IMR-90 (cell line): ENCODE results near the gene MYO1A. TPM values are rescaled to one million over a fixed set of nuclear protein-coding genes. Genes with fewer than 3 reads are reported as not detected.

Experiments used
- ATAC-seq: fragments of 200-7000 bp; cut with Tn5 transposase; 2 replicates; pipeline ENCODE4 v1.9.1; 2020; ENCODE audit warnings: low read depth, mild to moderate bottlenecking, moderate library complexity
- BruUV-seq: library from RNA; stranded (reverse); fragments of 400-500 nt; replicated peaks from 2 replicates; lab custom pipeline; 2021; lab: Mats Ljungman, UMichigan
- CTCF ChIA-PET: fragments of 300-600 bp; formaldehyde crosslinking; extraction: SDS; loops from one replicate; lab custom pipeline; 2021; ENCODE audit warnings: antibody characterized with exemption; lab: Yijun Ruan, JAX
- POLR2A ChIA-PET: fragments of 300-600 bp; sonication (Branson Sonifier 250); formaldehyde crosslinking; loops from one replicate; lab custom pipeline; 2022; ENCODE audit warnings: antibody characterized with exemption; ENCODE audit not compliant: unreplicated experiment; lab: Charles Lee
- DNase-seq: peaks from one replicate; pipeline ENCODE4 v3.0.0; 2013
- H2AFZ ChIP-seq: replicated peaks from 2 replicates; pipeline ENCODE3; 2013; ENCODE audit warnings: low read length, mild to moderate bottlenecking; ENCODE audit not compliant: poor library complexity
- H2AK5ac ChIP-seq: 2 replicates; pipeline ENCODE4 v1.6.1; 2013; ENCODE audit warnings: low read depth, low read length, inconsistent platforms
- H2AK9ac ChIP-seq: replicated peaks from 2 replicates; pipeline ENCODE3; 2013; ENCODE audit warnings: mild to moderate bottlenecking, low read depth, low read length, moderate library complexity; ENCODE audit not compliant: poor library complexity
- H2BK120ac ChIP-seq: 2 replicates; pipeline ENCODE4 v1.6.1; 2013; ENCODE audit warnings: low read depth, low read length, inconsistent platforms
- H2BK15ac ChIP-seq: 3 replicates; pipeline ENCODE4 v1.6.1; 2013; ENCODE audit warnings: low read depth, low read length, inconsistent platforms
- H2BK20ac ChIP-seq: 2 replicates; pipeline ENCODE4 v1.6.1; 2013; ENCODE audit warnings: low read depth, mild to moderate bottlenecking, inconsistent platforms, low read length, moderate library complexity
- H2BK5ac ChIP-seq: 2 replicates; pipeline ENCODE4 v1.6.1; 2013; ENCODE audit warnings: mild to moderate bottlenecking, low read depth, low read length, inconsistent platforms; ENCODE audit not compliant: poor library complexity, severe bottlenecking
- H3K14ac ChIP-seq: replicated peaks from 2 replicates; pipeline ENCODE4 v1.6.1; 2013; ENCODE audit warnings: low read depth, low read length, inconsistent platforms
- H3K18ac ChIP-seq: 2 replicates; pipeline ENCODE4 v1.6.1; 2013; ENCODE audit warnings: low read depth, low read length, control low read depth
- H3K23ac ChIP-seq: 2 replicates; pipeline ENCODE4 v1.6.1; 2013; ENCODE audit warnings: low read depth, low read length, inconsistent platforms
- H3K27ac ChIP-seq: 2 replicates; pipeline ENCODE4 v1.5.1; 2013; ENCODE audit warnings: mild to moderate bottlenecking, control low read depth, low read length; ENCODE audit not compliant: insufficient read depth
- H3K27me3 ChIP-seq: 2 replicates; pipeline ENCODE4 v1.6.1; 2013; ENCODE audit warnings: low read length; ENCODE audit not compliant: control insufficient read depth, insufficient read depth
- H3K36me3 ChIP-seq: 2 replicates; pipeline ENCODE4 v1.6.1; 2013; ENCODE audit warnings: low read length, mixed read lengths; ENCODE audit not compliant: control insufficient read depth, insufficient read depth
- H3K4ac ChIP-seq: 2 replicates; pipeline ENCODE4 v1.6.1; 2013; ENCODE audit warnings: low read depth, low read length, inconsistent platforms
- H3K4me1 ChIP-seq: 2 replicates; pipeline ENCODE4 v1.6.1; 2013; ENCODE audit warnings: low read length, mixed read lengths; ENCODE audit not compliant: control insufficient read depth, insufficient read depth
- H3K4me2 ChIP-seq: 2 replicates; pipeline ENCODE4 v1.6.1; 2013; ENCODE audit warnings: low read depth, mild to moderate bottlenecking, control low read depth, low read length, moderate library complexity
- H3K4me3 ChIP-seq: 2 replicates; pipeline ENCODE4 v1.5.1; 2013; ENCODE audit warnings: low read depth, mild to moderate bottlenecking, control low read depth, low read length, moderate library complexity; ENCODE audit not compliant: insufficient read depth
- H3K56ac ChIP-seq: 2 replicates; pipeline ENCODE4 v1.6.1; 2013; ENCODE audit warnings: low read length, inconsistent platforms; ENCODE audit not compliant: insufficient read depth; ENCODE audit errors: extremely low read depth
- H3K79me1 ChIP-seq, 2 experiments: 2 replicates each; pipeline ENCODE4 v1.6.1; 2013; ENCODE audit warnings: low read length in 2 of 2, inconsistent platforms in 1 of 2, low read depth in 1 of 2
- H3K9ac ChIP-seq: 2 replicates; pipeline ENCODE4 v1.6.1; 2013; ENCODE audit warnings: low read depth, low read length, control low read depth
- H3K9me1 ChIP-seq: 2 replicates; pipeline ENCODE4 v1.6.1; 2013; ENCODE audit warnings: low read length, inconsistent platforms; ENCODE audit not compliant: insufficient read depth
- H3K9me3 ChIP-seq: 2 replicates; pipeline ENCODE4 v1.6.1; 2013; ENCODE audit warnings: low read length; ENCODE audit not compliant: control insufficient read depth, insufficient read depth
- H4K20me1 ChIP-seq: 2 replicates; pipeline ENCODE4 v1.6.1; 2013; ENCODE audit warnings: low read length, inconsistent platforms; ENCODE audit not compliant: insufficient read depth
- H4K5ac ChIP-seq: 2 replicates; pipeline ENCODE4 v1.6.1; 2013; ENCODE audit warnings: mild to moderate bottlenecking, low read depth, low read length, control low read depth
- H4K8ac ChIP-seq, 2 experiments: 2 replicates each; pipeline ENCODE4 v1.6.1; 2013; ENCODE audit warnings: low read depth in 2 of 2, low read length in 2 of 2, control low read depth in 1 of 2, inconsistent platforms in 1 of 2
- H4K91ac ChIP-seq: 2 replicates; pipeline ENCODE4 v1.6.1; 2013; ENCODE audit warnings: low read depth, low read length, inconsistent platforms; ENCODE audit not compliant: insufficient read depth
- CEBPB ChIP-seq: IDR thresholded peaks from 2 replicates; pipeline ENCODE4 v1.6.1; 2012; ENCODE audit warnings: low read depth, low read length, improper control_type of control experiment
- CTCF ChIP-seq: conservative IDR thresholded peaks from 2 replicates; pipeline ENCODE4 v1.5.1; 2012; ENCODE audit warnings: mild to moderate bottlenecking, low read depth, low read length, improper control_type of control experiment
- FOS ChIP-seq: fragments of 150-350 bp; IDR thresholded peaks from 2 replicates; pipeline ENCODE4 v1.6.1; 2016; ENCODE audit warnings: low read depth, low read length
- MAZ ChIP-seq: IDR thresholded peaks from 2 replicates; pipeline ENCODE4 v1.6.1; 2012; ENCODE audit warnings: low read depth, mild to moderate bottlenecking, low read length, improper control_type of control experiment, moderate library complexity, borderline replicate concordance
- MXI1 ChIP-seq: IDR thresholded peaks from 2 replicates; pipeline ENCODE4 v1.6.1; 2012; ENCODE audit warnings: low read depth, mild to moderate bottlenecking, low read length, moderate library complexity, borderline replicate concordance
- RAD21 ChIP-seq: IDR thresholded peaks from 2 replicates; pipeline ENCODE4 v1.6.1; 2012; ENCODE audit warnings: low read length, improper control_type of control experiment
- RFX5 ChIP-seq: IDR thresholded peaks from 2 replicates; pipeline ENCODE4 v1.8.0; 2012; ENCODE audit warnings: low read depth, mild to moderate bottlenecking, low read length, moderate library complexity
- SMC3 ChIP-seq: fragments of 150-350 bp; IDR thresholded peaks from 2 replicates; pipeline ENCODE4 v1.6.1; 2016; ENCODE audit warnings: low read depth, mild to moderate bottlenecking, antibody characterized with exemption, low read length, moderate library complexity
- WGBS, 2 experiments: methylation state at CpG; one replicate each; pipeline versions ENCODE4 v1.1.5 to v1.1.7; 2013; ENCODE audit warnings: missing lambda C conversion rate in 2 of 2; ENCODE audit not compliant: insufficient read length in 1 of 2; ENCODE audit errors: extremely low coverage in 2 of 2; 5-methylcytosine and 5-hydroxymethylcytosine counted together
- dilution Hi-C: fragments of 300-500 bp; cut with HindIII; formaldehyde crosslinking; loops from one replicate; pipeline ENCODE4 v1.14.3; 2018; ENCODE audit warnings: low sequenced_read_pairs; ENCODE audit not compliant: unreplicated experiment
- in situ Hi-C: fragments of 300-500 bp; cut with MboI; formaldehyde crosslinking; loops from 3 replicates; pipeline ENCODE4 v1.14.3; 2019; ENCODE audit warnings: low sequenced_read_pairs, inconsistent platforms, mixed read lengths
- intact Hi-C: fragments of 100-400 bp; cut with micrococcal nuclease; formaldehyde crosslinking; loops from 2 replicates; pipeline ENCODE4 v1.10.0; 2022
- polyA plus RNA-seq, 3 experiments: library from polyadenylated mRNA; depleted of rRNA; stranded (reverse); fragments of >200 nt; gene quantifications; 2 replicates each; pipeline ENCODE4 v1.2.3, GENCODE V29; 2012; ENCODE audit warnings: low replicate concordance in 1 of 3
- total RNA-seq: library from RNA; depleted of rRNA; stranded (reverse); fragments of >200 nt; gene quantifications from 2 replicates; pipeline ENCODE4 v1.2.3, GENCODE V29; 2012
- TF ChIP-seq, protein P1 (sequence below): fragments of 150-350 bp; IDR thresholded peaks from 2 replicates; pipeline ENCODE4 v1.6.1; 2017; ENCODE audit warnings: mild to moderate bottlenecking, antibody characterized with exemption, low read length, low read depth

The MYO1A gene
- total and polyA plus RNA-seq, 2 of the 4 experiments (the other 2 are of a cell fraction) = under 0.01 TPM; not detected in 1

- no peak overlapping the region for H2BK20ac ChIP-seq
- no CpG with 5 or more reads among the region's 3 CpGs for WGBS, 2 experiments
- CTCF ChIA-PET = interaction anchor here (1.8 kb wide), 1 partner anchor 47 kb away, joined by 7 read pairs; no protein-coding TSS in a partner anchor
- H2AFZ ChIP-seq = no peak overlapping the region
- H3K27ac ChIP-seq = no peak overlapping the region
- no peaks in the 10 kb centered on the region for H3K9me1 ChIP-seq
- no TSS peak for BruUV-seq
- POLR2A ChIA-PET = no interaction called here
- H3K9ac ChIP-seq = no peak overlapping the region
- H4K20me1 ChIP-seq = no peaks in the 10 kb centered on the region
- no peaks in the 10 kb centered on the region for H3K9me3 ChIP-seq
- H3K56ac ChIP-seq = no peak overlapping the region
- ATAC-seq = no peak
- TF ChIP-seq SMC3 = no peak
- no peak for TF ChIP-seq MAZ
- TF ChIP-seq CTCF = no peak
- TF ChIP-seq CEBPB = no peak
- TF ChIP-seq, protein P1, sequence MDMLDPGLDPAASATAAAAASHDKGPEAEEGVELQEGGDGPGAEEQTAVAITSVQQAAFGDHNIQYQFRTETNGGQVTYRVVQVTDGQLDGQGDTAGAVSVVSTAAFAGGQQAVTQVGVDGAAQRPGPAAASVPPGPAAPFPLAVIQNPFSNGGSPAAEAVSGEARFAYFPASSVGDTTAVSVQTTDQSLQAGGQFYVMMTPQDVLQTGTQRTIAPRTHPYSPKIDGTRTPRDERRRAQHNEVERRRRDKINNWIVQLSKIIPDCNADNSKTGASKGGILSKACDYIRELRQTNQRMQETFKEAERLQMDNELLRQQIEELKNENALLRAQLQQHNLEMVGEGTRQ = no peak
- TF ChIP-seq MXI1 = no peak
- no peak for TF ChIP-seq FOS
- no peak for TF ChIP-seq RFX5
- TF ChIP-seq RAD21 = no peak
- no peak overlapping the region for H3K23ac ChIP-seq
- peaks cover 2% of the 10 kb centered on the region; the same call in 1 of the 2 replicates for H3K27me3 ChIP-seq
- no peak overlapping the region for H4K8ac ChIP-seq
- H2BK5ac ChIP-seq = no peak overlapping the region
- H2BK120ac ChIP-seq = no peak overlapping the region
- H3K4me3 ChIP-seq = no peak overlapping the region
- no peak overlapping the region for H3K14ac ChIP-seq
- H3K79me1 ChIP-seq = no peaks in the 10 kb centered on the region
- no peak overlapping the region for H3K18ac ChIP-seq
- H3K4me1 ChIP-seq = no peaks in the 10 kb centered on the region
- H2AK5ac ChIP-seq = no peak overlapping the region
- H4K5ac ChIP-seq = no peak overlapping the region
- no peak overlapping the region for H4K91ac ChIP-seq
- no peak overlapping the region for H3K4ac ChIP-seq
- peaks cover 13% of the 10 kb centered on the region for H3K36me3 ChIP-seq
- no peak overlapping the region for H2AK9ac ChIP-seq
- H3K4me2 ChIP-seq = no peak overlapping the region
- no peak overlapping the region for H2BK15ac ChIP-seq
- dilution Hi-C loops = no loop called here
- intact Hi-C loops = no loop called here
- in situ Hi-C loops = no loop called here
- DNase-seq = no peak
These were observed 5.9 kb upstream of the MYO1A start for GRCh38 chr12:57055824-57056223.
